Smooth muscle cell (in vitro differentiated cells): ENCODE measurements around the gene PIGS. TPM values are rescaled to one million over a fixed set of nuclear protein-coding genes. Genes with fewer than 3 reads are reported as not detected.

Source experiments
- DNase-seq: peaks from one replicate; lab custom pipeline; 2025; ENCODE audit not compliant: unreplicated experiment; lab: John Stamatoyannopoulos, UW
- H2AFZ ChIP-seq: fragments of 200-600 bp; sonication (generic); 2 replicates; pipeline ENCODE4 v1.6.0; 2016; ENCODE audit warnings: antibody characterized with exemption, low read depth, mild to moderate bottlenecking
- H3F3A ChIP-seq: fragments of 200-600 bp; sonication (generic); 2 replicates; pipeline ENCODE4 v1.6.0; 2017; ENCODE audit warnings: antibody characterized with exemption, low read depth
- H3K27ac ChIP-seq: fragments of 200-600 bp; sonication (generic); 2 replicates; pipeline ENCODE4 v1.5.1; 2016; ENCODE audit warnings: low read depth, mild to moderate bottlenecking
- H3K27me3 ChIP-seq: fragments of 200-600 bp; sonication (generic); 2 replicates; pipeline ENCODE4 v1.6.1; 2016; ENCODE audit warnings: low read depth, mild to moderate bottlenecking
- H3K36me3 ChIP-seq: fragments of 200-600 bp; sonication (generic); 2 replicates; pipeline ENCODE4 v1.5.1; 2016; ENCODE audit warnings: low read depth
- H3K4me1 ChIP-seq: fragments of 200-600 bp; sonication (generic); 2 replicates; pipeline ENCODE4 v1.5.1; 2016; ENCODE audit warnings: low read depth
- H3K4me2 ChIP-seq: fragments of 200-600 bp; sonication (generic); 2 replicates; pipeline ENCODE4 v1.6.0; 2016; ENCODE audit warnings: mild to moderate bottlenecking
- H3K4me3 ChIP-seq: fragments of 200-600 bp; sonication (generic); 2 replicates; pipeline ENCODE4 v1.5.1; 2016; ENCODE audit warnings: mild to moderate bottlenecking
- H3K79me2 ChIP-seq: fragments of 200-600 bp; sonication (generic); 2 replicates; pipeline ENCODE4 v1.6.0; 2016; ENCODE audit warnings: low read depth, mild to moderate bottlenecking
- H3K9ac ChIP-seq: fragments of 200-600 bp; sonication (generic); 2 replicates; pipeline ENCODE4 v1.6.0; 2016; ENCODE audit warnings: low read depth
- H3K9me3 ChIP-seq: fragments of 200-600 bp; sonication (generic); replicated peaks from 2 replicates; pipeline ENCODE4 v1.5.1; 2016; ENCODE audit warnings: low read depth
- H4K20me1 ChIP-seq: fragments of 200-600 bp; sonication (generic); 2 replicates; pipeline ENCODE4 v1.6.0; 2016; ENCODE audit warnings: low read depth
- CTCF ChIP-seq: fragments of 200-600 bp; sonication (generic); IDR thresholded peaks from 2 replicates; pipeline ENCODE4 v1.5.1; 2017; ENCODE audit warnings: borderline replicate concordance, mild to moderate bottlenecking, antibody characterized with exemption; ENCODE audit not compliant: insufficient read depth, poor library complexity, severe bottlenecking
- WGBS: methylation state at CpG from one replicate; pipeline ENCODE4 v1.1.7; 2016; ENCODE audit warnings: low lambda C conversion rate; 5-methylcytosine and 5-hydroxymethylcytosine counted together
- polyA plus RNA-seq: library from polyadenylated mRNA; unstranded; fragments of >200 nt; fragmentation: Nextera tagmentation; extraction: Ambion mirVana; gene quantifications from 2 replicates; pipeline ENCODE4 v1.2.1, GENCODE V29; 2016
- total RNA-seq: library from RNA; depleted of rRNA; stranded (reverse); fragments of >200 nt; gene quantifications from 2 replicates; pipeline ENCODE4 v1.2.3, GENCODE V29; 2014

Gene PIGS
- total and polyA plus RNA-seq, 2 experiments from 2014 or later, result 61.3 to 69.2 TPM

- WGBS, result 82% methylated on average over 3 of the region's 3 CpGs
- H3K4me2 ChIP-seq, result no peak overlapping the region
- no peaks in the 10 kb centered on the region for H3K27me3 ChIP-seq
- H4K20me1 ChIP-seq, result no peaks in the 10 kb centered on the region
- H3K4me1 ChIP-seq, result no peaks in the 10 kb centered on the region
- no peak for DNase-seq
- no peaks in the 10 kb centered on the region for H3K9me3 ChIP-seq
- H3K36me3 ChIP-seq, result no peaks in the 10 kb centered on the region
- no peak for TF ChIP-seq CTCF
- no peaks in the 10 kb centered on the region for H3F3A ChIP-seq
- H3K4me3 ChIP-seq, result no peak overlapping the region
- no peak overlapping the region for H3K9ac ChIP-seq
- H3K79me2 ChIP-seq, result no peaks in the 10 kb centered on the region
- H2AFZ ChIP-seq, result no peak overlapping the region
- H3K27ac ChIP-seq, result no peak overlapping the region
These were observed 67.9 kb downstream of the PIGS start for GRCh38 chr17:28503420-28503819.

Other genes with a start within 250 kb of the PIGS start
- 49.8 and 102 TPM in 2 replicates for gene IFT20, start 236.1 kb downstream of the PIGS start, total RNA-seq
- 83.8 and 88.9 TPM in 2 replicates for gene IFT20, start 236.1 kb downstream of the PIGS start, polyA plus RNA-seq
- 81.0 and 89.9 TPM in 2 replicates for gene TNFAIP1, start 235.8 kb downstream of the PIGS start, total RNA-seq
- 75.0 and 82.4 TPM in 2 replicates for gene TNFAIP1, start 235.8 kb downstream of the PIGS start, polyA plus RNA-seq
- gene POLDIP2, start 214.0 kb downstream of the PIGS start, total RNA-seq, result 52.6 and 55.0 TPM in 2 replicates
- gene POLDIP2, start 214.0 kb downstream of the PIGS start, polyA plus RNA-seq, result 82.9 and 83.2 TPM in 2 replicates
- gene SEBOX, start 206.3 kb downstream of the PIGS start, total RNA-seq, result not detected in 2 replicates
- not detected in 2 replicates for gene SEBOX, start 206.3 kb downstream of the PIGS start, polyA plus RNA-seq
- gene VTN, start 201.2 kb downstream of the PIGS start, total RNA-seq, result 60.3 and 90.5 TPM in 2 replicates
- 71.2 and 90.3 TPM in 2 replicates for gene VTN, start 201.2 kb downstream of the PIGS start, polyA plus RNA-seq
- 8.2 and 13.4 TPM in 2 replicates for gene SARM1, start 199.8 kb downstream of the PIGS start, total RNA-seq
- 8.3 and 8.7 TPM in 2 replicates for gene SARM1, start 199.8 kb downstream of the PIGS start, polyA plus RNA-seq
- 5.1 and 20.9 TPM in 2 replicates for gene SLC46A1, start 165.3 kb downstream of the PIGS start, total RNA-seq
- 7.0 and 10.3 TPM in 2 replicates for gene SLC46A1, start 165.3 kb downstream of the PIGS start, polyA plus RNA-seq
- gene SLC13A2, start 97.9 kb downstream of the PIGS start, total RNA-seq, result not detected in 2 replicates
- gene SLC13A2, start 97.9 kb downstream of the PIGS start, polyA plus RNA-seq, result not detected in 2 replicates
- 0.36 TPM in 1 of 2 replicates, not detected in the other for gene FOXN1, start 65.2 kb downstream of the PIGS start, total RNA-seq
- gene FOXN1, start 65.2 kb downstream of the PIGS start, polyA plus RNA-seq, result not detected in 2 replicates
- 46.9 and 48.3 TPM in 2 replicates for gene UNC119, start 18.9 kb downstream of the PIGS start, total RNA-seq
- 35.9 and 40.2 TPM in 2 replicates for gene UNC119, start 18.9 kb downstream of the PIGS start, polyA plus RNA-seq
- 72.6 and 106 TPM in 2 replicates for gene ALDOC, start 5.4 kb upstream of the PIGS start, total RNA-seq
- gene ALDOC, start 5.4 kb upstream of the PIGS start, polyA plus RNA-seq, result 61.7 and 71.5 TPM in 2 replicates
- gene SPAG5, start 27.5 kb upstream of the PIGS start, total RNA-seq, result 13.9 and 21.3 TPM in 2 replicates
- gene SPAG5, start 27.5 kb upstream of the PIGS start, polyA plus RNA-seq, result 19.8 and 23.7 TPM in 2 replicates
- gene RSKR, start 42.7 kb upstream of the PIGS start, total RNA-seq, result 2.2 and 3.8 TPM in 2 replicates
- 2.0 and 2.3 TPM in 2 replicates for gene RSKR, start 42.7 kb upstream of the PIGS start, polyA plus RNA-seq
- gene BLTP2, start 73.6 kb upstream of the PIGS start, total RNA-seq, result 63.5 and 93.3 TPM in 2 replicates
- 35.1 and 37.1 TPM in 2 replicates for gene BLTP2, start 73.6 kb upstream of the PIGS start, polyA plus RNA-seq
- 78.8 and 88.6 TPM in 2 replicates for gene SDF2, start 90.4 kb upstream of the PIGS start, total RNA-seq
- 87.9 and 96.5 TPM in 2 replicates for gene SDF2, start 90.4 kb upstream of the PIGS start, polyA plus RNA-seq
- gene SUPT6H, start 90.7 kb upstream of the PIGS start, total RNA-seq, result 48.5 and 64.0 TPM in 2 replicates
- gene SUPT6H, start 90.7 kb upstream of the PIGS start, polyA plus RNA-seq, result 22.4 and 26.1 TPM in 2 replicates
- 1.9 and 3.0 TPM in 2 replicates for gene PROCA1, start 140.4 kb upstream of the PIGS start, total RNA-seq
- 1.8 and 3.0 TPM in 2 replicates for gene PROCA1, start 140.4 kb upstream of the PIGS start, polyA plus RNA-seq
- 141 and 208 TPM in 2 replicates for gene RAB34, start 146.3 kb upstream of the PIGS start, total RNA-seq
- 256 and 289 TPM in 2 replicates for gene RAB34, start 146.3 kb upstream of the PIGS start, polyA plus RNA-seq
- gene RPL23A, start 148.5 kb upstream of the PIGS start, total RNA-seq, result 626 and 629 TPM in 2 replicates
- 1,149 and 1,234 TPM in 2 replicates for gene RPL23A, start 148.5 kb upstream of the PIGS start, polyA plus RNA-seq
- 14.7 and 21.9 TPM in 2 replicates for gene TLCD1, start 154.7 kb upstream of the PIGS start, total RNA-seq
- 11.2 and 15.6 TPM in 2 replicates for gene TLCD1, start 154.7 kb upstream of the PIGS start, polyA plus RNA-seq
- gene NEK8, start 157.3 kb upstream of the PIGS start, total RNA-seq, result 1.2 and 2.8 TPM in 2 replicates
- 4.6 TPM in 2 replicates for gene NEK8, start 157.3 kb upstream of the PIGS start, polyA plus RNA-seq
- 82.1 and 97.0 TPM in 2 replicates for gene TRAF4, start 172.5 kb upstream of the PIGS start, total RNA-seq
- 47.5 and 55.2 TPM in 2 replicates for gene TRAF4, start 172.5 kb upstream of the PIGS start, polyA plus RNA-seq